GM21526 (cell line): ENCODE results near the gene CAPZB.
"Not testable (repeated sequence)": the region's sequence is repeated elsewhere in the genome, so short reads cannot be mapped to it uniquely, and the experiment has no call there.

ENCODE experiments used
- ATAC-seq: cut with Tn5 transposase; IDR thresholded peaks from one replicate; pipeline ENCODE4 v1.9.1; 2021; ENCODE audit warnings: moderate library complexity; ENCODE audit not compliant: unreplicated experiment, low FRiP score

CAPZB gene

DNA sequence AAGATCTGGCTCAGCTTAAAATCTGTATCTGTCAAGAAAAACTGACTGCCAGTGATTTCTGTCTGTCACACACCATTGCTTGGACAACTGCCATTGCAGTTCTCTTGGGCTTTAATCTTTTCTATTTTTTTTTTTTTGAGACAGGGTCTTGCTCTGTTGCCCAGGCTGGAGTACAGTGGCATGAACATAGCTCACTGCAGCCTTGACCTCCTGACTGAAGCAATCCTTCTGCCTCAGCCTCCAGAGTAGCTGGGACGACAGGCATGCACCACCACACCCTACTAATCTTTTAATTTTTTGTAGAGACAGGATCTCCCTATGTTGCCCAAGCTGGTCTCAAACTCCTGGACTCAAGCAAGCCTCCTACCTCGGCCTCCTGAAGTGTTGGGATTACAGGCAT is 14.5 kb upstream of the CAPZB start:
- not testable (repeated sequence) for ATAC-seq

DNA sequence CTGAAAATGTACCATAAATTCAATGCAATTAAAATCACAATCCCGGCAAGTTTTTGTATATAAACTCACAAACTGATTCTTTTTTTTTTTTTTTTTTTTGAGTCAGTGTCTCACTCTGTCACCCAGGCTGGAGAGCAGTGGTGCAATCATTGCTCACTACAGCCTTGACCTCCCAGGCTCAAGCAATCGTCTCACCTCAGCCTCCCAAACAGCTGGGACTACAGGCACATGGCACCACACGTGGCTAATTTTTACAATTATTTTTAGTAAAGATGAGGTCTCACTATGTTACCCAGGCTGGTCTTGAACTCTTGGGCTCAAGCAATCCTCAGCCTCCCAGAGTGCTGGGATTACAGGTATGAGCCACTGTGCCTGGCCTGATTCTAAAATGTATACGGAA is 12.1 kb upstream of the CAPZB start:
- ATAC-seq = not testable (repeated sequence)

DNA sequence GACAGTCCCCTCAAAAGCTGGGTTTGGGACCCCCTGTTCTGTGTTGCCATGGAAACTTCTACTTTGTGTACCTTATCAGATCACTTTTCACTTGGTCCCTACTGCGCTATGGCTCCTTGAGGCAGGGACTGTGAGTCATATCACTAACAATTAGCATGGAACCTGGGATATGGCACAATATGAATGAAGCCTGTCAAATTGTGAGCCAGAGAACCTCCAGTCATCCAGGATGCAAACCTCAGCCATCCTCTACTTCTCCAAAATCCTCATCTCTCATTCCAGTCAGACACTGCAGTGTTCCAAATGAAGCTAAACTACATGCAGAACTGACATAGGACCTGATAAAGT is 11.2 kb upstream of the CAPZB start:
- no peak for ATAC-seq

DNA sequence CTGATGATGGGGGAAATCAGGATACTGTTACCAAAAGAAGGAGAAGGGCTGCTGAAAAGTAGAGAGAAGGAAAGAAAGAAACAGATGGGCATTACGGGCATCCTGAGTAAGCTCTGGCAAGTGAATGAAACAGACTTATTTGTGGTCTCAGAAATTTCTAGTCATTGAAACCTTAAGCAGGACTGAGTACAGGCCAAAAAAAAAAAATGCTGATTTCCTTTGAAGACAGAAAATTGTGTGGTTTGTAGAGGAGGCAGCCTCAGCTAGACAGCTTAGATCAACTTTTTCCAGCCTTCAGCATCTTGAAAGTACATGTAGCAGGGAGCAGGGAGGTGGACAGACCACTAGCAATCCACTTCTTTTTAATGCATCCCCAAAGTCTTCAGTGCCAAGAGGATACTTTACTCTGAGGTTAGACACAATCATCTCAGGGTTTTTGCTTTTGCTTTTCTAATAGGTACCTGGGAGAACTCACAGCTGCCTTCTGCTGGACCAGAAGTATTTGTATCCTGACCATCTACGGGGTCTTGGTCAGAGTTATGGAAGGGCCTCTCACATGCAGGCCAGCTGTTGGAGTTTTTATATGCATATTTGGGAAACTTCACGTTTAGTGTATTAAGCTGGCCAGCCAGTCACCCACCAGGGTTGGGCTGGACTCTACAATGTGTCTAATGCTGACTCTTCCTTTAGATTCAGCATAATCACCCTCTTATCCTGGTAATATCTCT is 10.6 kb upstream of the CAPZB start:
- ATAC-seq = no peak

DNA sequence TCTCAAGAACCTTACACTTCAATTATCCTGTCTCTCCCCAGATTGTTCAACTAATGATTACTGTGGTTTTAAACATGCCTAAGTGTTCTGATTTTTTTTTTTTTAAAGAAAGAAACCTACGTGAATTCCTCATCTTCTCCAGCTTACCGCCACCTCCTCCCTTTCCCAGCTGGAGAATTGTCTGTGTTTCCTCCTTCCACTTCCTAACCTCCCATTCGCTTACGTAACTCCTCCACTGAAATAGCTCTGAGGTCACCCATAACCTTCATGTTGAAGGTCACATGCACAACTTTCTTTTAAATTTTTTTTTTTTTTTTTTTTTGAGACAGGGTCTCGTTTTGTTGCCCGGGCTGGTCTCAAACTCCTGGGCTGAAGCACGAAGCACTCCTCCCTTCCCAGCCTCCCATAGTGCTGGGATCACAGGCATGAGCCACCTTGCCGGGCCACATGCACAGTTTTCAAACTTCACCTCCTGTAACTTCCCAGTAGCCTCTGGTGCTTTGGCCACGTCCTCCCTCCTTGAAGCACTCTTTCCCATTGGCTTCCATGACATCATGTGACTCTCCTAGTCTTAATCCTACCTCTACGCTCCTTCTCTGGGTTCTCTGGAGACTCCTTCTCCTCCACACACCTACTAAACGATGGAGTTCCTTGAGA is 9.8 kb upstream of the CAPZB start:
- ATAC-seq = no peak

DNA sequence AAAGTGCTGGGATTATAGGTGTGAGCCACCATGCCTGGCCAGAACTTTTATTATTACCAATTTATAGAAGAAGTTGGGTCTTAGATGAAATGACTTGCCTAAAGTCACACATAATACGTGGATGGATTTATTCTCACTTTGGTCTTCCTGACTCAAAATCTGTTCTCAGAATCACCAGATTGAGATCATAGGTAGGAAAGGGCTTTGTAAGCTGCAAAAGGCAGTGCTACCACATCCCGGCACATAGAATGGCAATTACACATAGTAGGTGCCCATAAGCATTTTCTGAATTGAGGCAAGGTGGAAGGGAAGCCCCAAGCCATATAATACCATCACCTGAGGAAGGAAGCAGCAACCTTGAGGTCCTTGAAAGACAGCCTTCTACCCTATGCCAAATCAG is 8.2 kb upstream of the CAPZB start:
- ATAC-seq = no peak

DNA sequence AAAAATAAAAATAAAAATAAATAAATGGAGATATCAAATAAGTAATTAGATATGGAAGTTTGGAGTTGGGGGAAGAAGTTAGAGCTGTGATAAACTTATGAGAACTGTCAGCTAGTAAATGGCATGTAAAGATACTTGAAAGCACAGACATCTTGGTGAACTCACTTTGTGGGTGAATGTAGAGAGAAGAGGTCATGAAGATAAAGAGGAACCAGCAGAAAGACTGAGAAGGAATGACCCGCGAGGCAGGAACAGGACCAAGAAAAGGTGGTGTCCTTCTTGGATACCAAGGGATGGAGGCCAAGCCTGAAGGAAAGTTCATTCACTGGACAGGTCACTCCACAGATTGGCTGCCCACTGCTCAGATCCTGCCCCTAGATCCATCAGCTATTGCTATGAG is 4.7 kb upstream of the CAPZB start:
- no peak for ATAC-seq

DNA sequence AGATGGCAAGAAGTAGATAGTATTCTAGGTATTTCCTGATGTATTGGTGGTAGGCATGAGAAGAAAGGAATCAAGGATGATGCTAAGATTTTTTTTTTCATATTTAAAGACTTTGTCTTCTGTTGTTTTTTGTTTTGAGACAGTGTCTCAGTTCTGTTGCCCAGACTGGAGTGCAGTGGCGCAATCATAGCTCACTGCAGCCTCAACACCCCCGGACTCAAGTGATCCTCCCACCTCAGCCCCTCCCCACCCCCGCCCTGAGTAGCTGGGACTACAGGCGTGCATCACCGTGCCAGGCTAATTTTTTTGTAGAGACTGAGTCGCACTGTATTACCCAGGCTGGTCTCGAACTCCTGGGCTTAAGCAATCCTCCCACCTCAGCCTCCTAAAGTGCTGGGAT is 2.8 kb upstream of the CAPZB start:
- no peak for ATAC-seq

DNA sequence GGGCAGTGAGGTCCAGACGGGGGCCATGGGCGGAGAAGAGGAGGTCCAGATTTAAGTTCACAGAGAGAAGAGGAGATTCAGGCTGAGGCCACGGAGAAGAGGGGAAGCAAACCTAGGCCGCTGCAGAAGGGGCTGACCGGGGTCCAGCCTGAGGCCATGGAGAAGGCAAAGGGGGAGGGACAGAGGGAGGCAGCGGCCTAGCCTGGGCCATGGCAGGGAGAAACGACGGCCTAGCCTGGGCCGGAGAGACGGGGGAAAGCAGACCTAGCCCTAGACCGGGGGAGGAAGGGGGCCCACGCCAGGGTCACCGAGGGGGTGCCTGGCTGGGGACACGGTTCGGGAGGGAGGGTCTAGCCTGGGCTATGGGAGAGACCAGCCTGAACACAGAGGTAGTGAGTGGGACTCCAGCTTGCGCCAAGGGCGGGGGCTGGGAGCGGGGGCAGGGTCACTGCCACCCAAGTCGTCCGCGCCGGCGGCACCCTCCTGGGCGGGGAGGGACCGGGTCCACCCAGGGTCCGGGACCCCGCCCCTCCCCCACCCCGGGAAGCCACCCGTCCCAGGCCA is 459 bp downstream of the CAPZB start:
- ATAC-seq = no peak

DNA sequence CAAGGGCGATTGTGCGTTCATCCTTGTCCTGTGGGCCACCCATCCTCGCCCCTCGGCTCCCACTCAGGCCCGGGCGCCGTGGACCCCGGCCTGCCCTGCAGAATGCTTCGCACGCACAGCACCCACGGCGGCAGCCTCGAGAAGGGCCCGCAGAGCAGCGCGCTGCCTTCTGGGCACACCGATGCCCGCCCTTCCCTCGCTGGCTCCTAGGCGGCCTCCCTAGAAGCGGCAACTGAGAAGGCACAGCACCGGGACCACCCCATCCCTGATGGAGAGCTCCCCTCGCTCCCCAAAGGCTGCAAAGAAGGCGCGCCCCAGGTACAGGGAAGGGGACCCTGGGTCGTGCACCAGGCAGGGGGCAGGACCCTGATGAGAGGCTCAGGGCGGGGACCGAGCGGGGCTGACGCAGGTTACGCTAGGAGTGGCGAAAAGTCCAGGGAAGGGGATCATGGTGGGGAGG is 971 bp downstream of the CAPZB start:
- no peak for ATAC-seq

DNA sequence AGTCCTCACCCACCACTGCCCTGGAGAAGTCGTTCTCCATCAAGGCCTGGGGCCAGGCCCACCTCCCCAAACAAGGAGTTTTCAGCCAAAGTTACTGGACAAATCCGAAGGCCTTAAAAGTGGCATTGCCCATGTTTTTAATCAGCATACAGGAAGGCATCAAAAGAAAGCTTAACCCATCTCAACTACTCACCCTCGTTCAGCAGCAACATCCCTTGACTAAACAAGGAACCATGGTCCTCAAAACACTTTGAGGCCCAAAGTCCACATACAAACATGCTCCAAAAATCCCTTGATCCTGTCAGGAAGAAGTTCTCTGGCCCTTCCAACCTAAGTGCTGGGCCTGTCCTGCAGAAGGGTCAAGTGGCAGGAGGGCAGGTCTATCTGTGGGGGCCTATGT is 1.6 kb downstream of the CAPZB start:
- no peak for ATAC-seq

DNA sequence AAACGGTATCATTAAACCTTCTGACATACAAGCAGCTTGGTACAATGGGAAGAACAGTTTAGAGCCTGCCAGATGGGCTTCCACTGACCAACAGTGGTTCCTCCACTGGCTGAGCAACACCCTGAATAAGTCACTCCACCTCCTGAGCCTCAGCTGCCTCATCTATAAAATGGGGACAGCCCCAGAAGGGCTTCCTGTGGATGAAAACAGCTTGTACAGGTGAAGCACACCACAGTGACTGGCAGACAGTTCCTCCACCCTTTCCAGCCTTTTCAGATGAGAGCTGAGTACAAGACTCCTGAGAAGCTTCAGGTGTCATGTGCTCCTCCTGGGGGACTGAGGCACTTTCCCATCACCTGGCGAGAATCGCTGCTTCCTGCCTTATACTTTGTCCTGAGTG is 2.1 kb downstream of the CAPZB start:
- no peak for ATAC-seq

DNA sequence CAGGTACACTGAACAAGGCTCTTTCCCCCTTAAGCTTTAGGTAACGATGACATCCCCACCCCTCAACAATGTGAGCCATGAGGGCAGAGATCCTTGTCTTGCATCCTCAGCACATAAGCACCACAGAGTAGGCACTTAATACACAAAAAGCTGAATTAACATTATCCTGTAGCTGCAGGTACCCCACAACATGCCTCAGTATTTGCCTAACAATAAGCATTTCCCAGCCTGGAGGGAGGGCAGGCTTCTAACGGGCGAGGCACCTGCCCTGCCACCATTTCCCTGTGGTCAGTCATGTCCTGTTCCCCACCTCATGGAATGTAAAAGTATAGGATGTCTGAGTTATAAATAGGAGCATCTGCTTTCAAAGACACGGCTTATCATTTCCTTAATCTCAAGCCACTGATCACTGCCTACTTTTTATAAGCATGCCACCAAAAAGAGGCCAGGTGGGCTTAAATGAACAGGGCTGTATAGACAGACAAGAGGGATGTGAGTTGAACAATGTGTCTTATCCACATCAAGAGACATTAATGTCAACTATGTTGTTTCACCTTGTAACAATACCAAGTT is 3.4 kb downstream of the CAPZB start:
- ATAC-seq = no peak

DNA sequence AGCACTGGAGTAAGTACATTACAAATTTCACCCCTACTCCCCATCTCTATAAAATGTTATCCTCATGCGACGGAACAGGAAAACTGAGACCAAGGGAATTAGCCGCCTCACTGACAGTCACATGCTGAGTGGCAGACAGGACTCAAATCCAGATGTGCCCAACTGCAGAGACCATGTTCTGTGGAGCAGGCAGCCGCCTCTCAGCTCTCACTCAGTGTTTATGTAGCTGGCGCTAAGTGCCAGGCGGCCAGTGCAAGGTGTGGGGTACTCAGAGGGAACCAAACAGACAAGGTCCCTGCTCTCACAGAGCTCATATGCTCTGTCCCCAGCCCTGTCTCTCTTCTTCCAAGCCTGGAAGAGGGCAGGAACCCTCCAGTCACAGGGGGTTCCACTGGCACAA is 5.1 kb downstream of the CAPZB start:
- ATAC-seq = no peak

DNA sequence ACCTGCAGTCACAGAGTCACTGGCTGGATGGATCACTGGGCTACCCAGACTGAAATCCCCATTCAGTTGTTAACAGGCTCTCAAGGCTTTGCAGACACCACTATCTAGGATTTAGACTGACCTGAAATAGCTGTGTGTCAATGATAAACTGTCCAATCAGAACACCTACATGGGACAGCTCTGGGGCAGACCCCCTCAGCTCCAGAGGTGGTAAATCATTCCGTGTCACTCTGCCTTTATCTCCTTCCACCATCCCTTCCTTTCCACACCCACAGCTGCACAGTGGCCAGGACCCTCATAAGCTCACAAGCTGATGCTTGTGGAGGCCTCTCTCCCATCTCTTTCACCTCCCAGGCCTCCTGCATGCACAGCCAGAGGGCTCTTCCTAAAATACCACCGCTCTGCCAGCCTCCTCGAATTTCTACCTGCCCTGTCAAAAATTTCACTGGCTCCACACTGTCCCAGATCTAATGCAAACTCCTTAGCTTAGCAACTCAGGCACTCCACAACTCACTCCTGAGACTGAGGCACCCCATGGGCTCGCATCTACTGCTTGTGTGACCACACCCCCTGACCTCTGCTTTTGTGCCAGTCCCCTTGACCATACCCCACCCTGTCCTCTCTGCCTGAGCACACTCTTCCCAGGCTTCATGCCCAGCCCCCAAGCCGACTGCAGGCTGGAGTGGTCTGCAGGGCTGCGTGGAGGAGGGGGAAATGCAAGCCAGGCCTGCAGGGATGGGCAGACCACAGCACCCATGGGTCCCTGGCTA is 5.8 kb downstream of the CAPZB start:
- no peak for ATAC-seq

DNA sequence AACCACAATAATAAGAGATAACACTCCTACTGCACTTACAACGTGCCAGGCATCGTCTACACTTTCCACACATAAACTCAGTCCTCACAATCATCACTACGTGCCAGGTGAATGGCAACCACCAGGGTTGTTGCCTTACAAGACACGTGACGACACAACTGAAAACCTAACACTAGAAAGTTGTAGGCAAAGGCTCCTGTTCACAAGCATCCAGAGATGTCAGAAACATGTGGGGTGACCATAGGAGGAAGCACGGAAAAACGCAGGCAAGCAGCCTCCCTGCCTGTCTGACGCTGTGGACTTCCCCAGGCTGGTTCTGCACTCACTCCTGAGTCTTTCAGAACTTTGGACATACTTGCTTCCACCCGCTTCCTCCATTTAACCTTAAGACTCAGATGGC is 7.0 kb downstream of the CAPZB start:
- ATAC-seq = no peak

DNA sequence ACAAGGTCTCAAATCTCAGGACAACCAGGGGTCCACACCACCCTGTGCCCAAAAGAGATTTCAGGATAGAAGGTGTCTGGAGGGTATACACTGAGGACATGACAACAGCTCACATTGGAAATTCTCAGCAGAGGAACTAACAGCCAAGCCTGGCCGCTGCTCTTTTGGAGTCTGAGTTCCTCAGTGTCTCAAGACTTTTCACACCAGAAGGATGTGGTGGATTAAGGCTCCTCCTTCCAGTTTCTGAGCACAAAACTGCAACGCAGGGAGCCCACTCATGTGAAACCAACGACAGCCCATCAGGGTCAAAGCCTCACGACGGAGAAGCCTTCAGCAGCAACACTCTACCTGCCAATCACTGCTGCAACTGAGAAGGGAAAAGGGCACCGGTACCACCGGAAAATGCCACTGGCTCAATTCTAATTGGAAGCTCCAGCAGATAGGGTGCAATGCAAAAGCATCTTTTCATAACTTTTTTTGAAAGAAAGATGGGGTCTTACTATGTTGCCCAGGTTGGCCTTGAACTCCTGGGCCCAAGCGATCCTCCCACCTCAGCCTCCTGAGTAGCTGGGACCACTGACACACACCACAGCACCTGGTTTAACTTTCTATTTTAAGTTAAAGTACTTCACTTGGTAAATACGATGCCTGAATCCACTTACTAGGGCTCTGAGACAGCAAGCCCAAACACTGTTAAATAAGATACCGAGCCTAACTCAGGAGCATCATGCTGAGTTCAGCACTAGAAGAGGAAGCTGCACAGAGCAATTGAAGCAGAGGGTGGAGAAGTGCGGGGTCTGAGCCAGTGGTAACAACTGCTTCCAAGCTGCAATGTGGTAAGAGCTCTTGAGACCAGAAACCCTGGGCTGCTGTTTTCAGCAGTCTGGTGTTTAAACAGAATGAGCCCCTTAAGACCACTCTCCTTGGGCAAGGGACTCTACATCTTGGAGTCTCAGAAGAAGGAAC is 7.8 kb downstream of the CAPZB start:
- ATAC-seq = no peak

DNA sequence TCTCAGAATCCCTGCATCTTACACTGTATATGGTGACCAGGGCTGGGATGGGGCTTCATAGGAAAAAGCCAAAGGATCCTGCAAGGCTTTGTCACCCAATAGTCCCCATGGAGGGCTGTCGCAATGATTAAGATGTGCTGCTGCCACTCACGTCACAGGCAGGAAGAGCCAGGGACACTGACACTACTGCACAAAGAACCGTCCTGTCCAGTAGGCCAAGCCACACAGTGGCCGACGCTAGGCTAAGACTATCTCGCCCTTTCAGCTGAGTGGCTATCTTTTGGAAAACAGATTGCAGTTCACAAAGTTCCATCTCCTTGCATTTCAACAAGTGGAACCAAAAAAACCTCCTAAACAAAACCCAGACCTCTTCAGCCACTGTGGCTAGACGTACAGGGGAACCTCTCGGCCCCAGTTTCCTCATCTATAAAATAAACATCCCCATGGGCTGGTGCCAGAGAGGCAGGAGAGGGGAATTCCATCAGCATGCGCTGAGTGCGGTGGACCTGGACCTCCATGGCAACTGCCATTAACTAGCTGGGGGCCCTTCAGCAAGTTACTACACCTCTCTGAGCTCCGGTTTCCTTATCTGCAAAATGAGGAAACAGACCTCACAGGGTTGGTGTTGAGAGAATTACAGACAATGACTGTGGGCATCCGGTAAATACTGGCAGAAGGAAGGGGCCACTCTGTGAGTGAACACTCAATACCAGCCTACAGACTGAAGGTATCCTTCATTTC is 8.7 kb downstream of the CAPZB start:
- no peak for ATAC-seq

DNA sequence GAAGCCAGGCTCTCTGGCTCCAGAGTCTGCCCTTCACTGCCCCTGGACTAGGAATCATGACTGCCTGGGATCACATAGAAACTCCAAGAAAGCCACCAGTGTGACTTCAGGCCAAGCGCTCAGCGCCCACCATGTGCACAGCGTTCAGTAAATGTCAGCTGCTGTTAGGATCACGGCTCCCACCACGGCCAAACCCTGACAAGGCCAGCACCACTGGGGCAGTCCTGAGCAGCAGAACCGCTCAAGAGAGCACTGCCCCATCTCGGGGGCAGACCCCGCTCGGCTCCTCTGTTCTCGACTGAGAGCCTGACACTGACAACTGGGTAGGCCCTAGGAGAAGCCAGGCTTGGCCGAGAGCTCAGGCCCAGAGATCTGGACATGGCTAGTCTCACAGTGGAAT is 10.0 kb downstream of the CAPZB start:
- no peak for ATAC-seq
